Measurements from ENCODE around the gene STK38.
"Not testable (repeated sequence)": the region's sequence is repeated elsewhere in the genome, so short reads cannot be mapped to it uniquely, and the experiment has no call there.

The STK38 gene

GRCh38 chr6:36488221-36488620, 59.1 kb downstream of the STK38 start:
- no peak for TF ChIP-seq CTCF (IDR thresholded peaks at IDR 0.05; ENCODE audit: borderline replicate concordance, control extremely low read depth, extremely low read depth, insufficient read depth, missing control alignments)
- DNase-seq (ENCODE audit: low spot score) = no peak
- in situ Hi-C loops (cut with MboI; ENCODE audit: low sequenced_read_pairs, unreplicated experiment) = no loop called here

GRCh38 chr6:36487698-36488097, 59.6 kb downstream of the STK38 start:
- no peak for DNase-seq (ENCODE audit: low spot score)
- in situ Hi-C loops (cut with MboI; ENCODE audit: low sequenced_read_pairs, unreplicated experiment) = no loop called here
- no peak for TF ChIP-seq CTCF (IDR thresholded peaks at IDR 0.05; ENCODE audit: borderline replicate concordance, control extremely low read depth, extremely low read depth, insufficient read depth, missing control alignments)

- no peak for TF ChIP-seq CTCF (IDR thresholded peaks at IDR 0.05; ENCODE audit: borderline replicate concordance, control extremely low read depth, extremely low read depth, insufficient read depth, missing control alignments)
- in situ Hi-C loops (cut with MboI; ENCODE audit: low sequenced_read_pairs, unreplicated experiment) = no loop called here
- no peak for DNase-seq (ENCODE audit: low spot score)
These were observed 62.5 kb downstream of the STK38 start for GRCh38 chr6:36484736-36485135.

- DNase-seq (ENCODE audit: low spot score); in situ Hi-C loops (cut with MboI; ENCODE audit: low sequenced_read_pairs, unreplicated experiment): not testable (repeated sequence)
These were observed 64.0 kb downstream of the STK38 start for GRCh38 chr6:36483326-36483725.

- no peak for TF ChIP-seq CTCF (IDR thresholded peaks at IDR 0.05; ENCODE audit: borderline replicate concordance, control extremely low read depth, extremely low read depth, insufficient read depth, missing control alignments)
- in situ Hi-C loops (cut with MboI; ENCODE audit: low sequenced_read_pairs, unreplicated experiment) = no loop called here
- DNase-seq (ENCODE audit: low spot score) = no peak
These were observed 68.0 kb downstream of the STK38 start for GRCh38 chr6:36479256-36479655.

GRCh38 chr6:36478051-36478526, 69.2 kb downstream of the STK38 start:
- in situ Hi-C loops (cut with MboI; ENCODE audit: low sequenced_read_pairs, unreplicated experiment) = no loop called here
- TF ChIP-seq CTCF (IDR thresholded peaks at IDR 0.05; ENCODE audit: borderline replicate concordance, control extremely low read depth, extremely low read depth, insufficient read depth, missing control alignments) = no peak
- no peak for DNase-seq (ENCODE audit: low spot score)

GRCh38 chr6:36469946-36470345, 77.3 kb downstream of the STK38 start:
- TF ChIP-seq CTCF (IDR thresholded peaks at IDR 0.05; ENCODE audit: borderline replicate concordance, control extremely low read depth, extremely low read depth, insufficient read depth, missing control alignments) = no peak
- in situ Hi-C loops (cut with MboI; ENCODE audit: low sequenced_read_pairs, unreplicated experiment) = no loop called here
- no peak for DNase-seq (ENCODE audit: low spot score)
